ENCODE data around the gene ST14.
A peak's percentile ranks its signal among the peaks of the same experiment; 100 is the strongest.

Gene ST14

DNA sequence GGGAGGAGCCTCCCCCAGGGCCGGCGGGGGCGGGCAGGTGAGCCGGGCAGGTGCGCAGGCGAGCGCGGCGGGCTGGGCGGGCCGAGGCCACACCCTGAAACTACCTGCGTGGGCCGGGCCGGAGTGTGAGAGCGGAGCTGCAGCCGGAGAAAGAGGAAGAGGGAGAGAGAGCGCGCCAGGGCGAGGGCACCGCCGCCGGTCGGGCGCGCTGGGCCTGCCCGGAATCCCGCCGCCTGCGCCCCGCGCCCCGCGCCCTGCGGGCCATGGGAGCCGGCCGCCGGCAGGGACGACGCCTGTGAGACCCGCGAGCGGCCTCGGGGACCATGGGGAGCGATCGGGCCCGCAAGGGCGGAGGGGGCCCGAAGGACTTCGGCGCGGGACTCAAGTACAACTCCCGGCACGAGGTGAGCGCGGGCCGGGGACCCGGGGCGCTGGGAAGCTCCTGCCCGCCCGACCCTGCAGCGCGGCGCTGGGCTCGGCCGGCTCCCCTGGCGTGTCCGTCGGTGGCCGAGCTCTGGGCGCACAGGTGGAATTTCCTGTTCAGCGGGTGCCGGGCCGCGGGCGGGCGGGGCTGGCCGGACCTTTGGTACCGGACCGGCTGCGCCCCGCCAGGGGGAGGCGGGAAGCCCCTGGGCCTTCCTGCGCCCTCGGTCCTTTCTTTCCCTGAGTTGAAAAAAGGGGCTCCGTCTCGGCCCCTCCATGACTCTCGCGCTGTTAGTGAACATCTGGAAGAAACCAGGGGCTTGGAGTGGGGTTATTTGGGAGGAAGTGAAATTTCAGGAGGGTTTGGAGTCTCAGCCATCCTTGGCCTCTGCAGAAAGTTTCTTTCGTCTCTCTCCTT, at the start of gene ST14:
ST14 (plus strand) TSS at position 126 of the 841 bp plus-strand sequence; CDS start at position 324, 198 bp downstream.
- no peak for DNase-seq (ENCODE audit: low read depth)

DNA sequence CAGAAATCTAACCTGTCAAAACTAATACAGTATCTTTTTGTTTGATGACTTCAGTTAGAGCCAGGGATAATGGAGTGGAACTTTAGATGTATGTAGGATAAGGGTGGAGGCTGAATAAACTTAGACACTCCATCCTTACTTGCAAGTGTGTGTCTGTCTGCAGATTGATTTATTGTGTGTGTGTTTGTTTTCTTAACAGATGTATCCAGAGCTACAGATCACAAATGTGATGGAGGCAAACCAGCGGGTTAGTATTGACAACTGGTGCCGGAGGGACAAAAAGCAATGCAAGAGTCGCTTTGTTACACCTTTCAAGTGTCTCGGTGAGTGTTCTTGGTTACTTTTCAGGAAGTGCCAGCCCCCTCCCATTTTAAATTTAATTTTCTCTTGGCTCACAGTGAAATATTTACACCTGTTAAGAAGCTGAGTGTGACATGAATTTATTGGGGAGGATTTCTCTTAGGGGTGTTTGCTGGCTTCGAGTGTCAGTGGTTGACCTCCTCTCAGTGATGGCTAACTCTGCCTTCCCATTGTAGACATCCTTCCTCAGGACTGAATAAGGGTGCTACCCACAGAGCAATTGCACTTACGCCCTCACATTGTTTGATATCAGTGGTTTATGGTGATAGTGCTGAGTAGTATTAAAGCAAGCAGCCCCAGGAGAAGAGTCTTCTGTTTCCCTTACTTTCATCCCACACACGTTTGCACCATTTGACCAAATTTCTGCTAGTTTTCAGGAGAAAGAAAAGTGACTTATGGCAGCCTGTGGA, 49.1 kb upstream of the ST14 start:
- DNase-seq (ENCODE audit: low read depth) = no peak

DNA sequence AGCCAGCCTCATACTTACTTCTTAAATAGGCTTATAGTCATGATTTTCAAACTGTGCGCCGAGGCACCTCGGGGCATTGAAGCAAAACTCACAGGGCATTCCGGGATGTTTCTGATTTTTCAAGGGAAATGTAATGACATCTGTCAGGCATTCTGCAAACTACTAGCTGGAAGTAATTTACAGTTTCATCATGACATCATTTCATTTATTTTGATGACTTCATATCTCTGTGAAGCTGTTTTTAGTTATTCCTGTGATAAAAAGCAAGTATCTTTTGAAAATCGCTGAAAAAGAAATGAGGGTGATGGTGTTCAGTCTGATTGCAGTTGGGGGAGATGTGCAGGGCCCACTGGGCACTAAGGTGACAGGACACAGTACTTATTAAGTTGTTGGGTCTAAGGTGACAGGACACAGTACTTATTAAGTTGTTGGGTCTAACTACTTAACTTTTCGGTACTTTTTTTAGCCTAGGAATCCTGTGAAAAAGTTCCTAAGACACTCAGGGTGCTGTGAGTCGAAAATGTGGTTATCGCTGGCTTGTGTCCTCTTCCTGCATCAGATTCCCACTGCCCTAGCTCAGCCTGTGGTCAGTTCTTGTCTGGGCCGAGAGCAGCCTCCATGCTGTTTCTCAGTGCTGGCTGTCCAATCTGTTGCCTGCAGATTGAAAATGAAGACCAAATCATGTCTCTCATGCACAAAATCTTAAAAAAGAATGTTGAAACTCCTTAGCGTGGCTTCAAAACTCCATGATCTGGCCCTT, 47.3 kb upstream of the ST14 start:
- DNase-seq (ENCODE audit: low read depth) = no peak

DNA sequence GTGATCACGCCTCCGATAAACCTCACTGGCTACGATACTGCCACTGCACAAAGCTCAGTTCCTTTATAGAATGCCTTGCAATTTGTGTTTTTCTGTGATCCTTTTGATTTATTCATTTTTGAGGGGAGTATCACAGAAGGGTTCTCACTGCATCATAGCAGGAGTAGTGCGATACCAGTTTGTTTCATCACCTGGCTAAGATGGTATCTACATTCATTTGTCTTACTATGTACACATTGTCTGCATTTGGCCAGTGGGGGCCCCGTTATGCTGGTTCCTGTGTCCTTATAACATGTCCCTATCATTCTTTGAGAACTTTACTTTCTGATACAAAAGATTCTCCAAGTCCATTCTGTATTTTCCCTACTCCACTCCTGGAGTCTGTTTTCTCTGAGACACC, 45.3 kb upstream of the ST14 start:
- no peak for DNase-seq (ENCODE audit: low read depth)

DNA sequence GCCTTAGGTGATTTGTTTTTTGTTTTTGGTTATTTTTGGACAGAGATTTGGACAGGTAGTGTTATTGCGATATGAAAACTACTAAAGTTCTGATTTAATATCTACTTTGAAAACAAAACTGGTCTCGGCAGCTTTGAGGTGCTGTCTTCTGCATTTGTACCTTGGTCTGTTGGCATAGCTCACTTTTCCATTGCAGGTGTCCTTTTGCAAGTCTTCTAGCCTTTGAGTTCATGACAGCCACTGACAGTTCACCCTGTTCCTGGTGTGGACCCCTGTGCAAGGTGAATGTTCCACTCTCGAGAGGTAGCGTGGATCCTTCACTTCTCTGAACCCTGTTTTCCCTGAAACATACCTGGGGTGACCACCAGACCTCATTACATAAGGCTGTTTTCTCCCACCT, 44.9 kb upstream of the ST14 start:
- no peak for DNase-seq (ENCODE audit: low read depth)

DNA sequence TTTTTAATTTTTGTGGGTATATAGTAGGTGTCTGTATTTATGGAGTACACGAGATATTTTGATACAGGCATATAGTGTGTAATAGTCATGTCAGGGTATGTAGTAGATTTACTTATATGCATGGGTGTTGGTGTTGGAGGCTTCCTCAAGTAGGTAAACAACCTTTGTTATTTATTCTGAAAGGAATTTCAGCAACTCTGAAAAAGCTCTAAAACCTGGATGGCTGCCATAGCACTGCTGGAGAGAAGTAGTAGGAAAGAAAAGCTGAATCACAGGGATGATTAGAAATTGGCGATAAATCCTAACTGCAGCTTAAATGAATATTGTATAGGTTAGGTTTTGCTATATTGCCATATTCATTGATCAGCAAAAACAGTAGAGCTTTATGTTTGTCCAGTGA, 44.4 kb upstream of the ST14 start:
- no peak for DNase-seq (ENCODE audit: low read depth)

DNA sequence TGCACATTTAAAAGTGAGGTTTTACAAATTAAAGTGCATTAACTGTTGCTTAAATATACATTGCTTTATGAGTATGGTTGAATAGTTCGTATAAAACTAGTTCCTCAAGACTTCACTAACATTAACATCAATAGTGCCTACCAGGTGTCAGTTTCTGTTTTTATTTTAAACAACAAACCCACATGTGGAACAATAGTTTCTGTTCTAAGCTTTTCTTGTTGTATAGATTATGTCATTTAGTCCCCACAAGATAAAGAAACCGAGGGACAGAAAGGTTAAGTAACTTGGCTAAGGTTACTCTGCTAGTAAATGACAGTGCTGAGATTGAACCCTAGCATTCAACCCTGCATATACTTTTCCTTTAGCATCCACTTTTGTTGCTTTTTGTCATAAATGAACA, 41.4 kb upstream of the ST14 start:
- no peak for DNase-seq (ENCODE audit: low read depth)

DNA sequence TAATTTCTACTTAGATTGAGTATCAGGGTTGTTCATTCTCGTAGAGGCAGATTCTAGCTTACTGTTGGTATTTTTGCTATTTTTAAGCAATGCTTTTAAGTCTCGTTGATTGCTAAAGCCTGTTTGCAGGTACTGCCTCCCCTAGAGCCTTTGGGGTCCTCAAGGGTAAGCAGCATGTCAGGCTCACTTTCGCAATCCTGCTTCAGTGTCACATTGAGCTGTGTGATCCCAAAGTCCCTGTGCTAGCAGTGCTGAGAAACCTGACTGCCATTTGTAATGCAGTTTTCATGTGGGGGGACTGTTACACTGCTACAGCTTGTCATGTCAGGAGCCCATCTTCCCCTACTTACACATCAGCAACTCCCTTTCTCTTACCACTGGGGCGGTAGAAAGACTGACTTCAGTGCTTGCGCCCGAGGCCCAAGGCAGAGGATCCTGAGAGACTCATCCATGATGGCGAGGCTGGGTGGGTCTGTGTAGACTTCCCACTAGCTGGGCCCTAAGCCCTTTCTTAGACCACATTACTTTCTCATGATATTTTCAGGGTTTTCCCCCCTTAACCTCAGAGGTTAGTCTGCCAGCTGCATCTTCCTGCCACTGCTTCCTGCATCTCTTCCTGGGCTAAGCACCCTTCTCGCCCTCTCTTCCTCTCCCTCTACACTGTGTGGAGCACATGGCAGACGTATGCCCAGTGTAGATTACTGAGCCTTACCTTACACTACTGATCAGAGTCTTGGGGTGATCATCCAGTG, 40.8 kb upstream of the ST14 start:
- no peak for DNase-seq (ENCODE audit: low read depth)

DNA sequence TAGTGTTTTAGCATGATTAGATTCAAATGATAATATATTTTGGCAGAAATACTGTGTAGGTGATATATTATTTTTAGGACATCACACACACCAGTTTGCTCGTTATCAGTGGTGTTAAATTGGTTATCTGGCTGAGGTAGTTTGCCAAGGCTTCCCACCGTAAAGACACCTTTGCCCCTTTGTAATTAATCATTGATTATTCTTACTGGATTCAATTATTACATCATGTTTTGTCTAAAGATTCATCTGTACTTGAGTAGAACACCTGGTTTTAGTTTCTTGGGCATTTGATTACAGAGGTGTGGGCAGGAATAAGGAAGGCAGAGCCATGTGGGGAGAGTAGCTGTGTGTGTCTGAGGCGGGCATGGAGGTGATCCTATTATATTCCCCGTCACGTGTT, 39.5 kb upstream of the ST14 start:
- DNase-seq (ENCODE audit: low read depth) = no peak

DNA sequence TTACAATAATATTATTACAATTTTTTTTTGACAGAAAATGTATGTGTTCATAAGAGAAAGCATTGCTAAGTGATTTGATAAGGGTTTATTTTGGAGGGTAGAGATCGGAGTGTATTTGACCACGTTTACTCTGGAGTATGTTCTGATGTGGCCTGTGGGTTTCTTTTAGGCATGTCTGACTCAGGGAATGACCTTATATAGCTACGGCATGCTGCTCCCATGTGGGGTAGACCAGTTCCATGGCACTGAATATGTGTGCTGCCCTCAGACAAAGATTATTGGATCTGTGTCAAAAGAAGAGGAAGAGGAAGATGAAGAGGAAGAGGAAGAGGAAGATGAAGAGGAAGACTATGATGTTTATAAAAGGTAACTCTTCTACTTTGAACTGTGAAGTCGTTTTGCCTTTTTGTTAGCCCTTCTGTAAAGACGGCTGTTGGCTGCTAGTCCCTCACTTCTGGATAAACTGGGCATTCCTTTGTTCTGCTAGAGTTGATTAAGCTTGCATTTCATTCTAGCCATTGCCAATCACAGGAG, 38.1 kb upstream of the ST14 start:
- peak; percentile 54 for DNase-seq (ENCODE audit: low read depth)

DNA sequence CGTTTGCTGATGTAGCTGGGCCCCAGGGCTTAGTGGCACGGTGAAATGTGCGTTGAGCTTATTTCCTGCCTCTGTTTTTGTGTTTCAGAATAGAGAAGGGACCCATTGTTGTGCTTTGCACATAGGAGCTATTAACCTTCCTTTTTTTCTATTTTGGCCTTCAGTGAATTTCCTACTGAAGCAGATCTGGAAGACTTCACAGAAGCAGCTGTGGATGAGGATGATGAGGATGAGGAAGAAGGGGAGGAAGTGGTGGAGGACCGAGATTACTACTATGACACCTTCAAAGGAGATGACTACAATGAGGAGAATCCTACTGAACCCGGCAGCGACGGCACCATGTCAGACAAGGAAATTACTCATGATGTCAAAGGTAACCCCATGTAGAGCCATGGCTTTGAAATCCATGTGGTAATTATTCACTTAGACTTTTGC, 37.4 kb upstream of the ST14 start:
- DNase-seq (ENCODE audit: low read depth) = no peak

DNA sequence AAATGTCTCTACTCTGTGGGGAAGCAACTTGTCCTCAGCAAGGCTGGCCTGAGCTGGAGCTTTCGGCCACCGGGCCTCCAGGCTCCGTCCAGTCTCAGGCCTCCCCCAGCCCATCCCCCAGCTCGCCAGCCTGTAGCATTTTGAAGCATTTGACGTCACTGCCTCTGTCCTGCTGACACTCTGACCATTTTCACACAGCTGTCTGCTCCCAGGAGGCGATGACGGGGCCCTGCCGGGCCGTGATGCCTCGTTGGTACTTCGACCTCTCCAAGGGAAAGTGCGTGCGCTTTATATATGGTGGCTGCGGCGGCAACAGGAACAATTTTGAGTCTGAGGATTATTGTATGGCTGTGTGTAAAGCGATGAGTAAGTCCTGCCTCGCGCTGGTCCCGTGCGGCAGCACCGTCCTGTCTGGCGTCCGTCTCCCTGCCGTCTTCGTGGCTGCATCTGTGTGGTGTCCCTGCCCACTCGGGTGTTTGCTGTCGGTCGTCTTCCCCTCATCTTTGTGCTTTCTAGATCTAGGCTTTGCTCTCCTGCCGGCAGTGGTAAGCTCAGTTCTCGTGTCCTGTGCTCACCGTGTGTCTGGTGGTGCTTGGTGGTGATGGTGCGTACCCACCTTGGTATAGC, 36.1 kb upstream of the ST14 start:
- DNase-seq (ENCODE audit: low read depth) = no peak

DNA sequence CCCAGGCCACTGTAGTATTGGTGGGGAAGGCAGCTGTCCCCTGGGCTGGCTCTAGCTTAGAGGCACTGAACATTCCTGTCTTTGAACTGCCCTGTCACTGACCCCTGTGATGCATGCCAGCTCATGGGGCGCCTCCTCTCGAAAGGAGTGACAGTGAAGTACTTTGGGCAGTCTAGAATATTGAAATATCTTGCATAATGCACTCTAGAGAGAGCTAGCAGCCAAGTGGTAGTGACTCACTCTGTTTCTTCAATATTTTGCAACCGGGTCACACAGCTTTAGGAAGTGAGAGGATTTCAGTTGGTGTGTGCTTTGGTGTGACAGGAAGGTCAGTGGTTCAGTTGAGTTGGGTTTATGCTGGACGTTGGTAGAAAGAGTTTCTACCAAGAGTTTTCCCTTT, 35.5 kb upstream of the ST14 start:
- peak; percentile 92 for DNase-seq (ENCODE audit: low read depth)

DNA sequence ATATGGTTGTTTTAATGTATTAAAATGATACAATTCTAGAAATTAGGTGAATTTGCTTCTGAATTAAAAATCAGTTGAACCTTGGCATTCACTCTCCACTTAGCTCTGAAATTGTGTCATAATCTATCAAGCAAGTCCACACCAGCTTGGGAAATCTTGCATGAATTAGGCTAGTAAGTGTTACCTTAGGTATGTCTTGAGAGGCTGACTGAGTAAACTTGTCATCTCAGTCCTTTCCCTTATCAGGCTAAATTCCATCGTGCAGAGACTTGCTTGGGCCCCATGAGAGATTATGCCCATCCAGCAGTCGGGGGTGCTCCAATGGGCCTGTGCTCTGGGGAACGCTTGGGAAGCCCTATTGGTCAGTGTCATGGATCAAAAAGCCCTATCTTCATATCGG, 33.9 kb upstream of the ST14 start:
- DNase-seq (ENCODE audit: low read depth) = no peak

DNA sequence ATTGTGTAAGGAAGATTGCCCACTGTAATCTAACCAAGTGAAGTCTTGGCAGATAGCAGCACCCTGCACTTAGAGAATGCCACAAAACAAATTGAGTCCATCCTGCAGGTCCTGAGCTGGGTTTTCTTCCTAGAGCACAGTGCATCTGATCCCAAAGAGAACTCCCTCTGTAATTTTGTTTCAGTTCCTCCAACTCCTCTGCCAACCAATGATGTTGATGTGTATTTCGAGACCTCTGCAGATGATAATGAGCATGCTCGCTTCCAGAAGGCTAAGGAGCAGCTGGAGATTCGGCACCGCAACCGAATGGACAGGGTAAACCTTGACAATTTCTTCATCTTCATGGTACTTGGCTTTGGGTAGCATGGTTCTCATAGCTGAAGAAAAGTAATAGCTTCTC, 33.1 kb upstream of the ST14 start:
- DNase-seq (ENCODE audit: low read depth) = no peak

DNA sequence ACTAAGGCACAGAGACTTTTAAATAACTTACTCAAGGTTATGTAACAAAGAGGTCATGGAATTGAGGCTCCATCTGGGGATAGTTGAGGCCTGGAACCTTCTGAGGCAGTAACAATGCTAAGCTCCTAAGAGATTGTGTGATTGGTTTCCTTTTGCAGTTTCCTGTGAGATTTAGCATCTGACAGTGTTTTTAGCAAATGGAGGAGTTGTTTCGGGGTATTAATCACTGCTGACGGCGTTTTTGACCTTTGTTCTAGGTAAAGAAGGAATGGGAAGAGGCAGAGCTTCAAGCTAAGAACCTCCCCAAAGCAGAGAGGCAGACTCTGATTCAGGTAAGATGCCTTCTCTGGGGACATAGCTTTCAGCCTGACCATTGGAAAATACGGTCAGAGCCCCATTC, 32.1 kb upstream of the ST14 start:
- DNase-seq (ENCODE audit: low read depth) = no peak

DNA sequence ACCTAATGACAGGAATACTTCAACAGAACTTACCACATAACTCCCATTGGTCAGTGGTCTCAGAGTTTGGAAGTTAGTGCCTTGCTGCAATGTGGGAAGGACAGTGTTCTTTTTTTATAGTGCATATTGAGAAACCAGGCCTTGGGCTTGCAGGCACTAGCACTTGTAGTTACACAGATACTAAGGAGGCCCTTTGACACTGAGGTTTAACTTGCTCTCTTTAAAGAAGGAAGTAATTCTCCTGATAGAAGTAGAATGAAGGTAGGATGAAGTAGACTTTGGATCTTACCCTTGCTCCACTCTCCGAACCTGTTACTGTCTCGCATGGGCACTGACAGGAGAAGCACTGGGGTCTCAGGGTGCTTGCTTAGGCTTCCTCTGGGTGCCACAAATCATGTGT, 31.0 kb upstream of the ST14 start:
- DNase-seq (ENCODE audit: low read depth) = no peak

DNA sequence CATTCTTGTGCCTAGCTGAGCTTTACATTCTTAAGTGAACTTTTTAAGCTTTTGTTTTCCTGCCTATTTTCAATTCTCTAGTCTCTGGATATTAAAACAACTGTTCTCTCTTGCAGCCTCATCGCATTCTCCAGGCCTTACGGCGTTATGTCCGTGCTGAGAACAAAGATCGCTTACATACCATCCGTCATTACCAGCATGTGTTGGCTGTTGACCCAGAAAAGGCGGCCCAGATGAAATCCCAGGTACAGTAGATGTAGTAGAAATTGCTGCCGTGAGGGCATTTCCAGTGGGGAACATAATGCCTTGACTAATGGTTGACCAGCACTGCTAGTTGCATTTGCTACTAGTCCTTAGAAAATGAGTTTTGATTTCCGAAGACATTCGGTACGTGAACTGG, 29.7 kb upstream of the ST14 start:
- DNase-seq (ENCODE audit: low read depth) = no peak

DNA sequence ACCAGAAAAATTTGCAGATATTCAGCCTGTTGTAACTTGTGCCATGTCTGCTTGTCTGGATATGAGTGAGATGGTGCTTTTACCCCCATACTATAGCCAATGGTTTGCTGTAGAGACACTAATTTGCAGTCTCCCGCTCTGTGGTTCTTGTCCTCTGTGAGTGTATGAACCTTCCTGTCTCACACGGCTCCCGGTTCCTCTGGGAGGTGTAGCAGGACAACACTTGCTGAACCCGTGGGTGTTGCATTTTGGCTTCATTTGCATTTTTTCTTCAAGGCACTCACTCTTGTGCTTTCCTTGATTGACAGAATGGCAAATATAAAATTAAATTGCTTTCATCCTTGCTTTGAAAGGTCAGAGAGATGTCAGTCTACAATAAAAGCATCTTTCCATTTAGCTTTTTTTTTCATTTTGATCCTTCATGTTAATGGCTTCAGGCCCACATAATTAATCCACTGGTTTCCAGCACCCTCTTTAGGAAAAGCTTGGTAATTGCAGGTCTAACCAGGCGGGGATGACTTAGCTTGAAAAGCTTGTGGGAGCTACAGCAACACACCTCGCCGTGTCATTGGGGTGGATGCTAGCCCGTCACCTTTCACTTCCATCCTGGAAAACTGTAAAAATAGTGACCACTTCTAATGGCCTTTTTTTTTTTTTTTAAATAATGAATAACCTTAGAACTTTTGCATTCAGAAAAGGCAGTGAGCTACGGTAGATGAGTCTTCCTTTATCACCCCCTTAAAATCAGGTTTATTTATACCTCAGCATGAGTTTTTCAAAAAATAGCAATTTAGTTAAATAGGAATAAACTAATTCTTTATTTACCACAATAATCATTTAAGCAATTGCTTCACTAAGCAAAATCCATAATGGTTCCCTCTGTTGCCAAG, 27.4 kb upstream of the ST14 start:
- peak; percentile 43 for DNase-seq (ENCODE audit: low read depth)

DNA sequence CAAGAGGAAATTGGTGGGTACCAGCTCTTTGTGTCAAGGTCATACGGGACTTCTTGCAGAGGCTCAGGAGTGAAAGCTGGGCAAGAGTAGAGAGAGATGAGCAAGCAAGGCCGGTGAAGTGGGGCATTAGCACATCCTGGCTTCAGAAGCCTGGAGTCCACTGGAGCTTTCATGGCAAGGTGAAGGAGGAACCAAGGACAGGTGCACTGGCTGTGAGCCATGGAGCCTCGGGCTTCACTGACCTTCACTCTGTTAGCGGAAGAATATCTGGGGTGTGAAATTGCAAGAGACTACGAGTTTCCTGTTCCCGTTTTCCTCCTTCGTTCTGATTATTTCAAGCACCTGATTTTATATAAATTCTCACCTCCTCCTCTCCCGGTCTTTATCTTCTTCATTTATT, 25.9 kb upstream of the ST14 start:
- no peak for DNase-seq (ENCODE audit: low read depth)
